Measurements from ENCODE around the gene PSMB9.

Gene PSMB9

GRCh38 chr6:32903952-32904351, 50.0 kb downstream of the PSMB9 start:
- TF ChIP-seq EGR1 (IDR thresholded peaks at IDR 0.05), result no peak
- no peak for TF ChIP-seq YY1 (IDR thresholded peaks at IDR 0.05; ENCODE audit: low read depth)
- no peak for TF ChIP-seq MAX (IDR thresholded peaks at IDR 0.05)
- TF ChIP-seq REST (IDR thresholded peaks at IDR 0.05; ENCODE audit: low read depth), result no peak
- no peak for TF ChIP-seq TEAD4 (IDR thresholded peaks at IDR 0.05)
- no peak for TF ChIP-seq CREB1 (IDR thresholded peaks at IDR 0.05; ENCODE audit: low read depth)
- no peak for TF ChIP-seq FOXM1 (IDR thresholded peaks at IDR 0.05; ENCODE audit: borderline replicate concordance, low read depth)
- TF ChIP-seq CEBPB (IDR thresholded peaks at IDR 0.05), result no peak
- TF ChIP-seq EP300 (IDR thresholded peaks at IDR 0.05; ENCODE audit: borderline replicate concordance), result no peak
- no peak for TF ChIP-seq NFIC (IDR thresholded peaks at IDR 0.05)
- TF ChIP-seq TCF12 (IDR thresholded peaks at IDR 0.05; ENCODE audit: low read depth), result no peak

DNA sequence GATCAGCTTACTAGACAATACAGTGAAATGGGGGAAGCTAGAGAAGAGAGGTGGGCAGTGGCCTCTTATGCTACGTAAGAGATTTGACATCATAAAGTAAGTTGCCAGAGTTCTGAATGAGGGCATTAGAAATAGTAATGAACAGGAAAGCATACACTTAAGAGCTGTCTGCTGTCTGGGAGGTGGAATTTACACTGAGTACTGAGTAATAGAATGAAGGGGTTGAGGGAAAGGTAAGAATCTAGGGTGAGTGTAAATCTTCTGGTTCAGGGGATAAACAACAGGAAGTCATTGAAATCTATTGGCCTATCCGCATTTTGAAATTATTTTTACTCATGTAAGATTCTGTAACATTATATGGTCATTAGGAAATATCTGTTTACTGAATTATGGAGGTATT, 51.1 kb downstream of the PSMB9 start:
- no peak for TF ChIP-seq NFIC (IDR thresholded peaks at IDR 0.05)
- TF ChIP-seq TAF1 (IDR thresholded peaks at IDR 0.05; ENCODE audit: low read depth), result no peak
- TF ChIP-seq CREB1 (IDR thresholded peaks at IDR 0.05; ENCODE audit: low read depth), result no peak

GRCh38 chr6:32906539-32906938, 52.5 kb downstream of the PSMB9 start:
- TF ChIP-seq EP300 (IDR thresholded peaks at IDR 0.05; ENCODE audit: borderline replicate concordance) (no peak), ZBTB7A (IDR thresholded peaks at IDR 0.05; ENCODE audit: low read depth) (no peak)

DNA sequence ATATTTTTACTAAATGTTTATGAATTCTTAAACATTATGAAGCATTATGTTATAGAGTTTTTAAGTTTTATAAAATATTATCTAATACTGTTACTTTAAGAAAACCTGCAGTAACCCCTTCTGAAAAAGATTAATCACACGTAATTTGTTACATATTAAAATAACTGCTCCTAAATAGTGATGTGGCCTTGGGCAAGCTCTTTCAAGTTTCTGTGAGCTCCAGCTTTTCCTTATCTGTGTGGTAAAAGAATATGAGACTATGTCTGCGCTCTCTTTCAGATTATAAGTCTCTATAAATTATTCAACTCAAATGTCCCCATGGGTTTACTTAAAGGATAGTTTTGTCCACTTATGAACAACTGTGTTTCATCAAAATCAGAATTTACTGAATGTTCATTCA, 54.9 kb downstream of the PSMB9 start:
- no peak for TF ChIP-seq TEAD4 (IDR thresholded peaks at IDR 0.05)
- TF ChIP-seq, protein P1, sequence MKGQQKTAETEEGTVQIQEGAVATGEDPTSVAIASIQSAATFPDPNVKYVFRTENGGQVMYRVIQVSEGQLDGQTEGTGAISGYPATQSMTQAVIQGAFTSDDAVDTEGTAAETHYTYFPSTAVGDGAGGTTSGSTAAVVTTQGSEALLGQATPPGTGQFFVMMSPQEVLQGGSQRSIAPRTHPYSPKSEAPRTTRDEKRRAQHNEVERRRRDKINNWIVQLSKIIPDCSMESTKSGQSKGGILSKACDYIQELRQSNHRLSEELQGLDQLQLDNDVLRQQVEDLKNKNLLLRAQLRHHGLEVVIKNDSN (IDR thresholded peaks at IDR 0.05), result no peak
- TF ChIP-seq YY1 (IDR thresholded peaks at IDR 0.05; ENCODE audit: low read depth), result no peak
- no peak for TF ChIP-seq ZBTB7A (IDR thresholded peaks at IDR 0.05; ENCODE audit: low read depth)
- TF ChIP-seq CREB1 (IDR thresholded peaks at IDR 0.05; ENCODE audit: low read depth), result no peak
- TF ChIP-seq EGR1 (IDR thresholded peaks at IDR 0.05), result no peak
- no peak for TF ChIP-seq TAF1 (IDR thresholded peaks at IDR 0.05; ENCODE audit: low read depth)
